Measurements from ENCODE around the gene DENND1A.

GRCh38 chr9:123724211-123724796 lies 205.6 kb downstream of the DENND1A start:
- TF ChIP-seq POLR2AphosphoS5 (IDR thresholded peaks at IDR 0.05; ENCODE audit: low read depth, low read length) (no peak), NCOA1 (CRISPR knock-in tag; IDR thresholded peaks at IDR 0.05) (no peak), SNRNP70 (IDR thresholded peaks at IDR 0.05; ENCODE audit: low read depth, low read length) (no peak)
